Endothelial cell of umbilical vein (primary cell): ENCODE results near the gene FHOD3. TPM values are rescaled to one million over a fixed set of nuclear protein-coding genes. Genes with fewer than 3 reads are reported as not detected.

Experiments
- BruUV-seq: library from RNA; stranded (reverse); fragments of 400-500 nt; replicated peaks from 2 replicates; lab custom pipeline; 2021; lab: Mats Ljungman, UMichigan
- CTCF ChIA-PET: fragments of 300-600, 350-600 bp; sonication (Branson Sonifier 250); formaldehyde crosslinking; loops from one replicate; lab custom pipeline; 2021; ENCODE audit warnings: antibody characterized with exemption, inconsistent platforms; lab: Charles Lee
- POLR2A ChIA-PET: fragments of 300-600, 350-600 bp; sonication (Branson Sonifier 250); formaldehyde crosslinking; loops from one replicate; lab custom pipeline; 2021; ENCODE audit warnings: antibody characterized with exemption, inconsistent platforms; lab: Charles Lee
- DNase-seq: peaks from one replicate; pipeline ENCODE4 v3.0.0-alpha.2; 2011; ENCODE audit warnings: low read depth, low spot score
- FAIRE-seq: peaks from 2 replicates; lab custom pipeline; 2011; peaks lifted over from hg19 to GRCh38; lab: Jason Lieb, UNC
- H2AFZ ChIP-seq: 2 replicates; pipeline ENCODE4 v1.6.0; 2012; ENCODE audit warnings: low read depth, low read length, control low read depth, inconsistent platforms
- H3K27ac ChIP-seq: 2 replicates; pipeline ENCODE4 v1.5.1; 2011; ENCODE audit warnings: low read depth, mild to moderate bottlenecking, control low read depth, low read length, moderate library complexity; ENCODE audit not compliant: insufficient read depth
- H3K27me3 ChIP-seq, 2 experiments: 2 replicates each; pipeline versions ENCODE4 v1.6.0 to v1.6.1; 2011; ENCODE audit warnings: low read length in 2 of 2, mixed read lengths in 1 of 2; ENCODE audit not compliant: control insufficient read depth in 2 of 2, insufficient read depth in 2 of 2
- H3K36me3 ChIP-seq, 2 experiments: 2 replicates in 1 of 2; 3 replicates in 1 of 2; pipeline ENCODE4 v1.5.1; 2011; ENCODE audit warnings: low read length in 2 of 2, mild to moderate bottlenecking in 1 of 2, moderate library complexity in 1 of 2; ENCODE audit not compliant: control insufficient read depth in 2 of 2, insufficient read depth in 2 of 2; ENCODE audit errors: extremely low read depth in 1 of 2
- H3K4me1 ChIP-seq: 3 replicates; pipeline ENCODE4 v1.5.1; 2011; ENCODE audit warnings: mild to moderate bottlenecking, low read length; ENCODE audit not compliant: control insufficient read depth, insufficient read depth; ENCODE audit errors: extremely low read depth
- H3K4me2 ChIP-seq: 2 replicates; pipeline ENCODE4 v1.6.1; 2011; ENCODE audit warnings: low read length, control low read depth, mixed read lengths; ENCODE audit not compliant: insufficient read depth
- H3K4me3 ChIP-seq, 3 experiments: fragments of 200-600 bp in 1 of 3; sonication (generic), shearing (Covaris generic) in 1 of 3; replicated peaks in 1 of 3; 2 replicates each; pipeline ENCODE4 v1.5.1; 2011 to 2016; ENCODE audit warnings: control low read depth in 3 of 3, low read length in 3 of 3, mild to moderate bottlenecking in 2 of 3, inconsistent platforms in 1 of 3, low read depth in 1 of 3, moderate library complexity in 1 of 3; ENCODE audit not compliant: insufficient read depth in 1 of 3
- H3K79me2 ChIP-seq: 2 replicates; pipeline ENCODE4 v1.6.0; 2012; ENCODE audit warnings: low read length, inconsistent platforms; ENCODE audit not compliant: control insufficient read depth, insufficient read depth
- H3K9ac ChIP-seq: replicated peaks from 2 replicates; pipeline ENCODE3; 2011; ENCODE audit warnings: low read length, control low read depth; ENCODE audit not compliant: insufficient read depth; ENCODE audit errors: extremely low read depth
- H3K9me1 ChIP-seq: replicated peaks from 3 replicates; pipeline ENCODE4 v1.6.0; 2011; ENCODE audit warnings: mild to moderate bottlenecking, low read length; ENCODE audit not compliant: control insufficient read depth, insufficient read depth; ENCODE audit errors: extremely low read depth
- H3K9me3 ChIP-seq: replicated peaks from 2 replicates; pipeline ENCODE4 v1.5.1; 2012; ENCODE audit warnings: low read length, inconsistent platforms; ENCODE audit not compliant: control insufficient read depth, insufficient read depth
- H4K20me1 ChIP-seq: replicated peaks from 2 replicates; pipeline ENCODE3; 2011; ENCODE audit warnings: mild to moderate bottlenecking, low read length; ENCODE audit not compliant: control insufficient read depth, insufficient read depth; ENCODE audit errors: extremely low read depth
- EZH2 ChIP-seq: IDR thresholded peaks from 2 replicates; pipeline ENCODE4 v1.6.1; 2012; ENCODE audit warnings: borderline replicate concordance, low read depth, mild to moderate bottlenecking, moderate library complexity, low read length, inconsistent platforms; ENCODE audit not compliant: severe bottlenecking
- FOS ChIP-seq: IDR thresholded peaks from 2 replicates; pipeline ENCODE4 v1.6.1; 2011; ENCODE audit warnings: mild to moderate bottlenecking, low read length, moderate library complexity, borderline replicate concordance; ENCODE audit not compliant: insufficient read depth
- GATA2 ChIP-seq: IDR thresholded peaks from 2 replicates; pipeline ENCODE4 v1.7.0; 2011; ENCODE audit warnings: low read depth, mild to moderate bottlenecking, moderate library complexity, mixed read lengths, low read length; ENCODE audit not compliant: insufficient read length, insufficient read depth
- JUN ChIP-seq: IDR thresholded peaks from 2 replicates; pipeline ENCODE4 v1.6.1; 2011; ENCODE audit warnings: borderline replicate concordance, low read depth; ENCODE audit not compliant: insufficient read length, insufficient read depth
- MAX ChIP-seq: IDR thresholded peaks from 2 replicates; pipeline ENCODE4 v1.6.1; 2011; ENCODE audit not compliant: insufficient read depth, insufficient read length
- MYC ChIP-seq: IDR thresholded peaks from one replicate; pipeline ENCODE4 v1.6.1; 2011; ENCODE audit warnings: mild to moderate bottlenecking, low read depth, low read length
- POLR2A ChIP-seq: IDR thresholded peaks from 2 replicates; pipeline ENCODE4 v1.6.1; 2012; ENCODE audit warnings: low read depth, mild to moderate bottlenecking, control low read depth, low read length
- POLR2AphosphoS5 ChIP-seq: IDR thresholded peaks from 2 replicates; pipeline ENCODE4 v1.6.1; 2012; ENCODE audit warnings: low read depth, mild to moderate bottlenecking, control low read depth, low read length, moderate library complexity; ENCODE audit not compliant: insufficient read depth
- dilution Hi-C: fragments of 300-500 bp; cut with MboI; formaldehyde crosslinking; loops from one replicate; pipeline ENCODE4 v1.15.0; 2019; ENCODE audit warnings: low sequenced_read_pairs; ENCODE audit not compliant: extremely low pct_ligation_motif_present
- intact Hi-C: fragments of 100-400 bp; cut with micrococcal nuclease; formaldehyde crosslinking; loops from one replicate; pipeline ENCODE4 v1.10.0; 2022
- polyA plus RNA-seq, 4 experiments: library from polyadenylated mRNA; depleted of rRNA in 3 of 4; stranded (reverse) in 3 of 4; unstranded in 1 of 4; fragments of >200 nt; gene quantifications; 2 replicates each; pipeline versions ENCODE4 v1.2.1 to v1.2.3, GENCODE V29; 2011 to 2012; ENCODE audit warnings: missing spikeins in 1 of 4
- total RNA-seq: library from RNA; stranded (reverse); gene quantifications from 2 replicates; pipeline ENCODE4 v1.2.3, GENCODE V29; 2021
- TF ChIP-seq, protein P1 (sequence below), 2 donors: IDR thresholded peaks; 1 replicate in 1 of 2; 2 replicates in 1 of 2; pipeline ENCODE4 v1.5.1; 2011; ENCODE audit warnings: low read length in 2 of 2, mild to moderate bottlenecking in 2 of 2, moderate library complexity in 2 of 2, control low read depth in 1 of 2, inconsistent platforms in 1 of 2, low read depth in 1 of 2; ENCODE audit not compliant: insufficient read depth in 1 of 2; ENCODE audit errors: extremely low read depth in 1 of 2

FHOD3 gene
- total and polyA plus RNA-seq, 2 donors (not counting 3 experiments of a cell fraction or from before 2014, with no cell fraction given), result 0.06 to 1.5 TPM

DNA sequence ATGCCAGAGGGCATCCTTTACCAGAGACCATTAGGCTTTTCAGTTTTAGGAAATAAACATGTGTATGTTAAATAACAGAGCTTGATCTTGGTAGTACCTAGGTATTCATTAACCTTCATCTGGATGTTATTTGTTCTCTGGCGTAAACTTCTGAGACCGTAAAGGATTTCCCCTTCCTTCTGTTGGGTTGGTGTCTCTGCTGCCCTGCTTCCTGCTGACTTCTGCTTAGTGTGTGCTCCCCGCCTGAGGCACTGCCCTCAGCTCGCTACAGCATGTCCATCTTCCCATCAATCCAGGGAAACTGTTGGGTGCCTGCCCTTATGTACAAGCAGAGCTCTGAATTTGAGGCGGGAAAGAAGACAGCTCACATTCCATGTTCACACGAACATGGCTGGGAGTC lies 353.4 kb downstream of the FHOD3 start:
- Histone ChIP-seq H3K79me2 (no peaks in the 10 kb centered on the region), H3K36me3 (no peaks in the 10 kb centered on the region), H3K27ac (no peak overlapping the region), H3K4me3 (no peak overlapping the region), H4K20me1 (no peaks in the 10 kb centered on the region), H3K9ac (no peak overlapping the region), H3K4me1 (no peaks in the 10 kb centered on the region), H2AFZ (no peak overlapping the region), H3K9me3 (no peaks in the 10 kb centered on the region), H3K27me3 (no peaks in the 10 kb centered on the region), H3K4me2 (no peak overlapping the region), H3K9me1 (no peaks in the 10 kb centered on the region)
- intact Hi-C loops, result no loop called here
- FAIRE-seq (no peak), DNase-seq (no peak)
- ChIA-PET CTCF (no interaction called here), POLR2A (no interaction called here)
- no peak for TF ChIP-seq POLR2AphosphoS5
- no peak for TF ChIP-seq FOS
- TF ChIP-seq EZH2, result no peak
- TF ChIP-seq, protein P1, sequence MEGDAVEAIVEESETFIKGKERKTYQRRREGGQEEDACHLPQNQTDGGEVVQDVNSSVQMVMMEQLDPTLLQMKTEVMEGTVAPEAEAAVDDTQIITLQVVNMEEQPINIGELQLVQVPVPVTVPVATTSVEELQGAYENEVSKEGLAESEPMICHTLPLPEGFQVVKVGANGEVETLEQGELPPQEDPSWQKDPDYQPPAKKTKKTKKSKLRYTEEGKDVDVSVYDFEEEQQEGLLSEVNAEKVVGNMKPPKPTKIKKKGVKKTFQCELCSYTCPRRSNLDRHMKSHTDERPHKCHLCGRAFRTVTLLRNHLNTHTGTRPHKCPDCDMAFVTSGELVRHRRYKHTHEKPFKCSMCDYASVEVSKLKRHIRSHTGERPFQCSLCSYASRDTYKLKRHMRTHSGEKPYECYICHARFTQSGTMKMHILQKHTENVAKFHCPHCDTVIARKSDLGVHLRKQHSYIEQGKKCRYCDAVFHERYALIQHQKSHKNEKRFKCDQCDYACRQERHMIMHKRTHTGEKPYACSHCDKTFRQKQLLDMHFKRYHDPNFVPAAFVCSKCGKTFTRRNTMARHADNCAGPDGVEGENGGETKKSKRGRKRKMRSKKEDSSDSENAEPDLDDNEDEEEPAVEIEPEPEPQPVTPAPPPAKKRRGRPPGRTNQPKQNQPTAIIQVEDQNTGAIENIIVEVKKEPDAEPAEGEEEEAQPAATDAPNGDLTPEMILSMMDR (IDR thresholded peaks at IDR 0.05; ENCODE audit: extremely low read depth in 1 of 2, insufficient read depth in 1 of 2, low read depth in 1 of 2, low read length in 2 of 2), result no peak
- no peak for TF ChIP-seq POLR2A
- TF ChIP-seq MAX, result no peak
- no TSS peak for BruUV-seq
- dilution Hi-C loops, result no loop called here

DNA sequence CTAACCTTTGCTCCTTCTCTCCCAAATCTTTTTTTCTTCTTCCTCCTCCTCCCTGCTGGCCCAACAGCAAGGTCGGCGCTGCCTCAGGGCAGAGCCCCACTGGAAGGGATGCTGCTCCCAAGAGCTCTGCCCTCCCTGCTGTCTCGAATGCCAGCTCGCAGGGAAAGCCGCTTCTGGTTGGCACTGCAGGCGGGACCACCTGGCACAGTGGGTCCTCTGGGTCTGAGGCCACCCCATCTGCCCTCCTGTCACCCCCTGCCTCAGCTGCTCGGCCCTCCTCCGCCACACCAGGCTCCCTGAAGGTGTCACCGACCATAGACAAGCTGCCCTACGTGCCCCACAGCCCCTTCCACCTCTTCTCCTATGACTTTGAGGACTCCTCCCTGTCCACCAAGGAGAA lies 355.0 kb downstream of the FHOD3 start:
- dilution Hi-C loops, result no loop called here
- no peaks in the 10 kb centered on the region for H3K4me1 ChIP-seq
- intact Hi-C loops, result no loop called here
- CTCF ChIA-PET, result no interaction called here
- no peak overlapping the region for H2AFZ ChIP-seq
- DNase-seq (no peak), FAIRE-seq (no peak)
- no peak overlapping the region for H3K4me3 ChIP-seq
- TF ChIP-seq, protein P1 (IDR thresholded peaks at IDR 0.05; ENCODE audit: extremely low read depth in 1 of 2, insufficient read depth in 1 of 2, low read depth in 1 of 2, low read length in 2 of 2), result no peak
- TF ChIP-seq MYC, result no peak
- no peak for TF ChIP-seq JUN
- TF ChIP-seq FOS, result no peak
- no peak for TF ChIP-seq EZH2
- no peak for TF ChIP-seq GATA2
- TF ChIP-seq POLR2AphosphoS5, result no peak
- no peaks in the 10 kb centered on the region for H3K79me2 ChIP-seq
- BruUV-seq, result no TSS peak
- H3K27ac ChIP-seq, result no peak overlapping the region
- no peaks in the 10 kb centered on the region for H4K20me1 ChIP-seq
- POLR2A ChIA-PET, result no interaction called here
- no peak overlapping the region for H3K9ac ChIP-seq
- H3K9me1 ChIP-seq, result no peaks in the 10 kb centered on the region
- H3K36me3 ChIP-seq, result no peaks in the 10 kb centered on the region
- H3K4me2 ChIP-seq, result no peak overlapping the region
- H3K27me3 ChIP-seq, result no peaks in the 10 kb centered on the region
- H3K9me3 ChIP-seq, result no peaks in the 10 kb centered on the region
